Panc1 (cell line): Measurements from ENCODE around the gene TOR1AIP2. TPM values are rescaled to one million over a fixed set of nuclear protein-coding genes. Genes with fewer than 3 reads are reported as not detected.

ENCODE experiments used
- ATAC-seq: fragments of 200-7000 bp; cut with Tn5 transposase; 2 replicates; pipeline ENCODE4 v1.9.1; 2020; ENCODE audit warnings: mild to moderate bottlenecking, moderate library complexity
- Bru-seq: library from RNA; stranded (reverse); fragments of 400-500 nt; gene quantifications from one replicate; lab custom pipeline; 2021; lab: Mats Ljungman, UMichigan
- BruChase-seq, 2 experiments: library from RNA; stranded (reverse); fragments of 400-500 nt; gene quantifications; one replicate each; lab custom pipeline; 2021; lab: Mats Ljungman, UMichigan
- BruUV-seq: library from RNA; stranded (reverse); fragments of 400-500 nt; replicated peaks from 2 replicates; lab custom pipeline; 2021; lab: Mats Ljungman, UMichigan
- CTCF ChIA-PET: fragments of 300-600 bp; sonication (Branson Sonifier 250); formaldehyde crosslinking; loops from one replicate; lab custom pipeline; 2022; ENCODE audit warnings: antibody characterized with exemption; lab: Charles Lee
- POLR2A ChIA-PET: fragments of 300-600 bp; sonication (Branson Sonifier 250); formaldehyde crosslinking; loops from one replicate; lab custom pipeline; 2022; ENCODE audit warnings: antibody characterized with exemption; lab: Charles Lee
- DNase-seq: peaks from one replicate; pipeline ENCODE4 v3.0.0-alpha.2; 2010; ENCODE audit warnings: low read depth, low spot score
- H3K27ac ChIP-seq: 2 replicates; pipeline ENCODE4 v1.5.1; 2011; ENCODE audit warnings: mild to moderate bottlenecking, low read length, inconsistent platforms
- H3K27me3 ChIP-seq: fragments of 200-500 bp; sonication (Bioruptor generic); 2 replicates; pipeline ENCODE4 v1.6.0; 2014; ENCODE audit warnings: low read length, inconsistent platforms; ENCODE audit not compliant: control insufficient read depth, insufficient read depth
- H3K36me3 ChIP-seq: fragments of 200-500 bp; sonication (Bioruptor generic); 2 replicates; pipeline ENCODE4 v1.5.1; 2014; ENCODE audit warnings: inconsistent platforms, mild to moderate bottlenecking, low read length, moderate library complexity; ENCODE audit not compliant: control insufficient read depth, insufficient read depth
- H3K4me1 ChIP-seq: 2 replicates; pipeline ENCODE4 v1.5.1; 2011; ENCODE audit warnings: inconsistent platforms, mild to moderate bottlenecking, low read length, moderate library complexity; ENCODE audit not compliant: control insufficient read depth, insufficient read depth
- H3K4me3 ChIP-seq, 2 experiments: 2 replicates each; pipeline ENCODE4 v1.5.1; 2011 to 2012; ENCODE audit warnings: low read depth in 2 of 2, low read length in 2 of 2, mild to moderate bottlenecking in 2 of 2, inconsistent platforms in 1 of 2, moderate library complexity in 1 of 2
- H3K9me3 ChIP-seq: fragments of 200-500 bp; sonication (Bioruptor generic); 2 replicates; pipeline ENCODE4 v1.5.1; 2014; ENCODE audit warnings: low read depth, mild to moderate bottlenecking, inconsistent platforms, low read length, moderate library complexity; ENCODE audit not compliant: control insufficient read depth, insufficient read depth
- CTCF ChIP-seq: fragments of 450-650 bp; IDR thresholded peaks from 2 replicates; pipeline ENCODE4 v1.5.1; 2017; ENCODE audit warnings: mild to moderate bottlenecking
- POLR2AphosphoS5 ChIP-seq: IDR thresholded peaks from 2 replicates; pipeline ENCODE4 v1.6.1; 2012; ENCODE audit warnings: mild to moderate bottlenecking, low read depth, low read length, moderate library complexity
- REST ChIP-seq, 2 experiments: IDR thresholded peaks; 2 replicates each; pipeline ENCODE4 v1.6.1; 2011 to 2012; ENCODE audit warnings: low read depth in 2 of 2, control low read depth in 1 of 2, low read length in 1 of 2, mild to moderate bottlenecking in 1 of 2, moderate library complexity in 1 of 2; ENCODE audit not compliant: insufficient read depth in 1 of 2
- SIN3A ChIP-seq: IDR thresholded peaks from 2 replicates; pipeline ENCODE4 v1.6.1; 2012; ENCODE audit warnings: low read depth, mild to moderate bottlenecking, low read length, moderate library complexity, borderline replicate concordance; ENCODE audit not compliant: insufficient read depth
- TCF7L2 ChIP-seq: IDR thresholded peaks from 2 replicates; pipeline ENCODE4 v1.6.1; 2011; ENCODE audit warnings: mild to moderate bottlenecking, low read depth, low read length, inconsistent platforms
- in situ Hi-C: cut with HindIII; loops from 2 replicates; pipeline ENCODE4 v1.10.0; 2016; ENCODE audit warnings: low sequenced_read_pairs, low pct_unique_long_range_greater_than_20kb
- intact Hi-C: fragments of 100-400 bp; cut with micrococcal nuclease; formaldehyde crosslinking; loops from one replicate; pipeline ENCODE4 v1.10.0; 2022; ENCODE audit not compliant: unreplicated experiment
- long read RNA-seq: library from polyadenylated mRNA; unstranded; transcript quantifications from one replicate; pipeline ENCODE4 v2.0.0, GENCODE V29; 2021; ENCODE audit not compliant: unreplicated experiment
- polyA plus RNA-seq: library from polyadenylated mRNA; unstranded; fragments of >200 nt; gene quantifications from one replicate; pipeline ENCODE4 v1.2.1, GENCODE V29; 2012; ENCODE audit warnings: missing spikeins; ENCODE audit not compliant: insufficient read length
- total RNA-seq: library from RNA; stranded (reverse); gene quantifications from one replicate; pipeline ENCODE4 v1.2.1, GENCODE V29; 2021; ENCODE audit not compliant: unreplicated experiment

Gene TOR1AIP2
- 94.9 TPM for total RNA-seq
- 12.6 TPM for polyA plus RNA-seq
- percentile 91 among the genes with signal in this experiment for Bru-seq, nascent RNA
- percentile 97 among the genes with signal in this experiment for BruChase-seq, experiment 1, labeled RNA remaining after a 2-hour chase
- percentile 98 among the genes with signal in this experiment for BruChase-seq, experiment 2, labeled RNA remaining after a 6-hour chase
- long read RNA-seq, full-length matches to known transcripts, result 25 of 69 reads
- long read RNA-seq, partial matches to known transcripts, result 8 of 69 reads
- long read RNA-seq, other reads (novel, unspliced or antisense), result 36 of 69 reads

GRCh38 chr1:179877586-179878265 is at the start of gene TOR1AIP2:
TOR1AIP2 (minus strand) TSS chr1:179877803; CDS start chr1:179852665, 25,138 bp downstream.
- peak within 1 kb of the TSS; percentile 87 for H3K27ac ChIP-seq
- DNase-seq (peak; percentile 79), ATAC-seq (peak; percentile 83)
- TF ChIP-seq CTCF, result no peak
- no peak for TF ChIP-seq TCF7L2
- peak; percentile 99 for TF ChIP-seq POLR2AphosphoS5
- peak; percentile 72; the same call in 1 of the 2 replicates for TF ChIP-seq SIN3A
- 0 out of 4 replicates have a peak, but pooled peaks of 1 of the 2 experiments have one; percentile 20 for TF ChIP-seq REST (IDR thresholded peaks at IDR 0.05; ENCODE audit: insufficient read depth in 1 of 2, low read depth in 2 of 2, low read length in 1 of 2)
- ChIA-PET CTCF (no interaction called here), POLR2A (interaction anchor here (0.6 to 0.7 kb wide), 2 partner anchors 117 to 268 kb away, joined by 5 to 9 read pairs; no protein-coding TSS in a partner anchor)
- H3K27me3 ChIP-seq, result no peaks in the 10 kb centered on the region
- H3K4me3 ChIP-seq, result peak within 1 kb of the TSS; percentile 79 to 87
- in situ Hi-C loops, result no loop called here
- intact Hi-C loops, result no loop called here
- no TSS peak for BruUV-seq
- no peaks in the 10 kb centered on the region for H3K9me3 ChIP-seq
- peaks cover 17% of the 10 kb centered on the region; the same call in 1 of the 2 replicates for H3K4me1 ChIP-seq
- H3K36me3 ChIP-seq, result peaks cover 17% of the 10 kb centered on the region

GRCh38 chr1:179926850-179927205 is 49.2 kb upstream of the TOR1AIP2 start:
- Histone ChIP-seq H3K9me3 (no peaks in the 10 kb centered on the region), H3K27ac (peak overlapping the region; percentile 11; the same call in 1 of the 2 replicates), H3K36me3 (no peaks in the 10 kb centered on the region), H3K27me3 (no peaks in the 10 kb centered on the region), H3K4me3 (no peak overlapping the region), H3K4me1 (peaks cover 16% of the 10 kb centered on the region; the same call in 1 of the 2 replicates)
- POLR2A ChIA-PET, result no interaction called here
- in situ Hi-C loops (no loop called here), intact Hi-C loops (no loop called here)
- no peak for TF ChIP-seq SIN3A
- TF ChIP-seq REST (IDR thresholded peaks at IDR 0.05; ENCODE audit: insufficient read depth in 1 of 2, low read depth in 2 of 2, low read length in 1 of 2), result no peak
- TF ChIP-seq CTCF, result no peak
- no peak for TF ChIP-seq POLR2AphosphoS5
- no peak for TF ChIP-seq TCF7L2
- no peak for ATAC-seq
- no TSS peak for BruUV-seq
- no peak for DNase-seq
- CTCF ChIA-PET, result no interaction called here
